Measurements from ENCODE around the gene MSRB2. TPM values are rescaled to one million over a fixed set of nuclear protein-coding genes. Genes with fewer than 3 reads are reported as not detected.

MSRB2 gene
- total RNA-seq, 1 donor from 2014 or later, result 171 TPM

- intact Hi-C loops (cut with DNase I), result loop anchor here (10.0 kb wide), 1 partner anchor 1404 kb away; no protein-coding TSS in a partner anchor
- no peak for DNase-seq (ENCODE audit: missing footprints)
- ATAC-seq, result no peak
These were observed 55.7 kb downstream of the MSRB2 start for GRCh38 chr10:23151071-23151470.

- intact Hi-C loops (cut with DNase I), result loop anchor here (5.0 to 10.0 kb wide), 3 partner anchors 372 to 1400 kb away; no protein-coding TSS in a partner anchor
- no peak for ATAC-seq
- no peak for DNase-seq (ENCODE audit: missing footprints)
These were observed 59.8 kb downstream of the MSRB2 start for GRCh38 chr10:23155169-23155568.

GRCh38 chr10:23156447-23157150 lies 61.2 kb downstream of the MSRB2 start:
- intact Hi-C loops (cut with DNase I), result loop anchor here (5.0 to 10.0 kb wide), 3 partner anchors 371 to 1398 kb away; no protein-coding TSS in a partner anchor
- DNase-seq (ENCODE audit: missing footprints) (no peak), ATAC-seq (no peak)

- intact Hi-C loops (cut with DNase I), result loop anchor here (5.0 to 10.0 kb wide), 3 partner anchors 370 to 1398 kb away; no protein-coding TSS in a partner anchor
- DNase-seq (ENCODE audit: missing footprints) (no peak), ATAC-seq (no peak)
These were observed 61.9 kb downstream of the MSRB2 start for GRCh38 chr10:23157239-23157681.

GRCh38 chr10:23157691-23158369 lies 62.5 kb downstream of the MSRB2 start:
- intact Hi-C loops (cut with DNase I), result loop anchor here (5.0 to 10.0 kb wide), 3 partner anchors 369 to 1397 kb away; no protein-coding TSS in a partner anchor
- ATAC-seq, result no peak
- no peak for DNase-seq (ENCODE audit: missing footprints)

DNA sequence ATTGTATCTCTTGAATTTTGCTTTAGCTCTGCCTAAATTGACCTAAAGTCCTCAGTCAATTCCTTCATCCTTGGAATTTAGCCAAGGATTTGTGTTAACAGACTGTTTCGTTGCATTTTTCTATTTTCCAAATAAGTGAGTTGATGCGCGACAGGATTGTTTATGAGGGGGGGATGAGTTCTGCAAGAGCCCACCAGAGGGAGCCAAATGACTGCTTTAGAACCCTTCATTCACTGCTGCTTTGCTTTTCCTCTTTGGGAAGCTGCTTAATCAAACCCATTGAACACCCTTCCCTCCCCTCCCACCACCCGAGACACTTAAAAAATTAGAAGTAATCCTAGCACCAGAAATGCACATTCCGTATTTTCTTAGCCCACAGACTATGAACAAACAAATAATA lies 63.0 kb downstream of the MSRB2 start:
- ATAC-seq, result peak; percentile 59
- intact Hi-C loops (cut with DNase I), result loop anchor here (5.0 to 10.0 kb wide), 3 partner anchors 369 to 1396 kb away; no protein-coding TSS in a partner anchor

GRCh38 chr10:23171232-23171876 lies 76.0 kb downstream of the MSRB2 start:
- no peak for DNase-seq (ENCODE audit: missing footprints)
- ATAC-seq, result no peak
- intact Hi-C loops (cut with DNase I), result no loop called here

More for the DNA sequence above, 63.0 kb downstream of the MSRB2 start:
- no peak for DNase-seq (ENCODE audit: missing footprints)

Other genes with a start within 250 kb of the MSRB2 start
- gene ARMC3, start 167.5 kb upstream of the MSRB2 start, total RNA-seq, result not detected
- gene PTF1A, start 96.7 kb downstream of the MSRB2 start, total RNA-seq, result not detected
- 0.51 TPM for gene C10orf67, start 249.2 kb downstream of the MSRB2 start, total RNA-seq